Measurements from ENCODE around the gene AHNAK.

The AHNAK gene

DNA sequence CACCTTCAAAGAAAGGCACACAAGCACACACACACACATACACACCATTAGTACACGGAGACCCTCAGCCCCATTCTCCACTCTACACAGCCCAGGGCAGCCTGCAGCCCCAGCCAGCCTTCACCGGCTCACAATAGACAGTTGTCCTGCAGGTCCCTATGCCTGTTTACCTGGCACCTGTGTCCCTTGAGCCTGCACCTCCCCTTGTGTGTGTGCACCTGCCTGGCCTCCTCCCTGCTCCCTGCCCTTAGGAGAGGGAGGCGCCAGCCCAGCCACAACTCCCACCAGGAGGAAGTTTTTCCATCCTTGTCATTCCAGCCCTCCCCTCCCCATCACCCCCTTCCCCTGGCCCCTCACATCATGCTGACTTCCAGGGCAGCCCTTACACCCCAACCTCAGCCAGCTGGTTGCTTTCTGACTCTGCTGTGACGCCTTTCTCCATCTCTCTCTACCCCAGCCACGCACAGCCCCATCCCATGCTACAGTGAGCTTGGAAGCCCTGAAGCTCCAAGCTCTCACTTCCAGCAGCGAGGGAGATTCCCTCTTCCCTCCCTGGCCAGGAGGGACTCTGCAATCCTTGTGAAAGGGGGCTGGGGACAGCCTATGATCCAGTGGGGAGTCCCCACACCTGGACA, 4.4 kb downstream of the AHNAK start:
- no peaks in the 10 kb centered on the region for H3K9me3 ChIP-seq (ENCODE audit: control insufficient read depth, insufficient read depth, low read depth, low read length)
- CTCF ChIA-PET, result interaction anchor here (0.6 to 8.8 kb wide), 34 partner anchors 10 to 1628 kb away, joined by 3 to 188 read pairs (median 6); partner anchors contain the start of gene B3GAT3
- H3K36me3 ChIP-seq (ENCODE audit: control insufficient read depth in 2 of 2, insufficient read depth in 1 of 2, low read length in 2 of 2), result no peaks in the 10 kb centered on the region
- TF ChIP-seq ZNF624 (tag by site-specific recombination; IDR thresholded peaks at IDR 0.05) (no peak), ZNF747 (tag by site-specific recombination; IDR thresholded peaks at IDR 0.05) (no peak), ZNF510 (tag by site-specific recombination; IDR thresholded peaks at IDR 0.05; ENCODE audit: insufficient replicate concordance) (no peak), ZNF529 (tag by site-specific recombination; IDR thresholded peaks at IDR 0.05; ENCODE audit: insufficient replicate concordance) (no peak), ZEB2 (tag by site-specific recombination; IDR thresholded peaks at IDR 0.05) (no peak), ZNF701 (tag by site-specific recombination; IDR thresholded peaks at IDR 0.05) (no peak), OVOL3 (tag by site-specific recombination; IDR thresholded peaks at IDR 0.05) (no peak), ZNF571 (tag by site-specific recombination; IDR thresholded peaks at IDR 0.05) (no peak), ZNF121 (tag by site-specific recombination; IDR thresholded peaks at IDR 0.05) (no peak), ZNF626 (tag by site-specific recombination; IDR thresholded peaks at IDR 0.05) (no peak), ZNF114 (tag by site-specific recombination; IDR thresholded peaks at IDR 0.05) (no peak)
- TF ChIP-seq, protein P1, sequence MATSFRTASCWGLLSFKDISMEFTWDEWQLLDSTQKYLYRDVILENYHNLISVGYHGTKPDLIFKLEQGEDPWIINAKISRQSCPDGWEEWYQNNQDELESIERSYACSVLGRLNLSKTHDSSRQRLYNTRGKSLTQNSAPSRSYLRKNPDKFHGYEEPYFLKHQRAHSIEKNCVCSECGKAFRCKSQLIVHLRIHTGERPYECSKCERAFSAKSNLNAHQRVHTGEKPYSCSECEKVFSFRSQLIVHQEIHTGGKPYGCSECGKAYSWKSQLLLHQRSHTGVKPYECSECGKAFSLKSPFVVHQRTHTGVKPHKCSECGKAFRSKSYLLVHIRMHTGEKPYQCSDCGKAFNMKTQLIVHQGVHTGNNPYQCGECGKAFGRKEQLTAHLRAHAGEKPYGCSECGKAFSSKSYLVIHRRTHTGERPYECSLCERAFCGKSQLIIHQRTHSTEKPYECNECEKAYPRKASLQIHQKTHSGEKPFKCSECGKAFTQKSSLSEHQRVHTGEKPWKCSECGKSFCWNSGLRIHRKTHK (tag by site-specific recombination; IDR thresholded peaks at IDR 0.05), result no peak
- TF ChIP-seq, protein P2, sequence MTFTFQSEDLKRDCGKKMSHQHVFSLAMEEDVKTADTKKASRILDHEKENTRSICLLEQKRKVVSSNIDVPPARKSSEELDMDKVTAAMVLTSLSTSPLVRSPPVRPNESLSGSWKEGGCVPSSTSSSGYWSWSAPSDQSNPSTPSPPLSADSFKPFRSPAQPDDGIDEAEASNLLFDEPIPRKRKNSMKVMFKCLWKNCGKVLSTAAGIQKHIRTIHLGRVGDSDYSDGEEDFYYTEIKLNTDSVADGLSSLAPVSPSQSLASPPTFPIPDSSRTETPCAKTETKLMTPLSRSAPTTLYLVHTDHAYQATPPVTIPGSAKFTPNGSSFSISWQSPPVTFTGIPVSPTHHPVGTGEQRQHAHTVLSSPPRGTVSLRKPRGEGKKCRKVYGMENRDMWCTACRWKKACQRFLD (tag by site-specific recombination; IDR thresholded peaks at IDR 0.05), result no peak
- TF ChIP-seq, protein P3, sequence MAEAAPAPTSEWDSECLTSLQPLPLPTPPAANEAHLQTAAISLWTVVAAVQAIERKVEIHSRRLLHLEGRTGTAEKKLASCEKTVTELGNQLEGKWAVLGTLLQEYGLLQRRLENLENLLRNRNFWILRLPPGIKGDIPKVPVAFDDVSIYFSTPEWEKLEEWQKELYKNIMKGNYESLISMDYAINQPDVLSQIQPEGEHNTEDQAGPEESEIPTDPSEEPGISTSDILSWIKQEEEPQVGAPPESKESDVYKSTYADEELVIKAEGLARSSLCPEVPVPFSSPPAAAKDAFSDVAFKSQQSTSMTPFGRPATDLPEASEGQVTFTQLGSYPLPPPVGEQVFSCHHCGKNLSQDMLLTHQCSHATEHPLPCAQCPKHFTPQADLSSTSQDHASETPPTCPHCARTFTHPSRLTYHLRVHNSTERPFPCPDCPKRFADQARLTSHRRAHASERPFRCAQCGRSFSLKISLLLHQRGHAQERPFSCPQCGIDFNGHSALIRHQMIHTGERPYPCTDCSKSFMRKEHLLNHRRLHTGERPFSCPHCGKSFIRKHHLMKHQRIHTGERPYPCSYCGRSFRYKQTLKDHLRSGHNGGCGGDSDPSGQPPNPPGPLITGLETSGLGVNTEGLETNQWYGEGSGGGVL (tag by site-specific recombination; IDR thresholded peaks at IDR 0.05), result no peak
- TF ChIP-seq, protein P4, sequence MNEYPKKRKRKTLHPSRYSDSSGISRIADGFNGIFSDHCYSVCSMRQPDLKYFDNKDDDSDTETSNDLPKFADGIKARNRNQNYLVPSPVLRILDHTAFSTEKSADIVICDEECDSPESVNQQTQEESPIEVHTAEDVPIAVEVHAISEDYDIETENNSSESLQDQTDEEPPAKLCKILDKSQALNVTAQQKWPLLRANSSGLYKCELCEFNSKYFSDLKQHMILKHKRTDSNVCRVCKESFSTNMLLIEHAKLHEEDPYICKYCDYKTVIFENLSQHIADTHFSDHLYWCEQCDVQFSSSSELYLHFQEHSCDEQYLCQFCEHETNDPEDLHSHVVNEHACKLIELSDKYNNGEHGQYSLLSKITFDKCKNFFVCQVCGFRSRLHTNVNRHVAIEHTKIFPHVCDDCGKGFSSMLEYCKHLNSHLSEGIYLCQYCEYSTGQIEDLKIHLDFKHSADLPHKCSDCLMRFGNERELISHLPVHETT (tag by site-specific recombination; IDR thresholded peaks at IDR 0.05), result no peak
- TF ChIP-seq, protein P5, sequence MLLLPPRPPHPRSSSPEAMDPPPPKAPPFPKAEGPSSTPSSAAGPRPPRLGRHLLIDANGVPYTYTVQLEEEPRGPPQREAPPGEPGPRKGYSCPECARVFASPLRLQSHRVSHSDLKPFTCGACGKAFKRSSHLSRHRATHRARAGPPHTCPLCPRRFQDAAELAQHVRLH (tag by site-specific recombination; IDR thresholded peaks at IDR 0.05), result no peak
- TF ChIP-seq, protein P6, sequence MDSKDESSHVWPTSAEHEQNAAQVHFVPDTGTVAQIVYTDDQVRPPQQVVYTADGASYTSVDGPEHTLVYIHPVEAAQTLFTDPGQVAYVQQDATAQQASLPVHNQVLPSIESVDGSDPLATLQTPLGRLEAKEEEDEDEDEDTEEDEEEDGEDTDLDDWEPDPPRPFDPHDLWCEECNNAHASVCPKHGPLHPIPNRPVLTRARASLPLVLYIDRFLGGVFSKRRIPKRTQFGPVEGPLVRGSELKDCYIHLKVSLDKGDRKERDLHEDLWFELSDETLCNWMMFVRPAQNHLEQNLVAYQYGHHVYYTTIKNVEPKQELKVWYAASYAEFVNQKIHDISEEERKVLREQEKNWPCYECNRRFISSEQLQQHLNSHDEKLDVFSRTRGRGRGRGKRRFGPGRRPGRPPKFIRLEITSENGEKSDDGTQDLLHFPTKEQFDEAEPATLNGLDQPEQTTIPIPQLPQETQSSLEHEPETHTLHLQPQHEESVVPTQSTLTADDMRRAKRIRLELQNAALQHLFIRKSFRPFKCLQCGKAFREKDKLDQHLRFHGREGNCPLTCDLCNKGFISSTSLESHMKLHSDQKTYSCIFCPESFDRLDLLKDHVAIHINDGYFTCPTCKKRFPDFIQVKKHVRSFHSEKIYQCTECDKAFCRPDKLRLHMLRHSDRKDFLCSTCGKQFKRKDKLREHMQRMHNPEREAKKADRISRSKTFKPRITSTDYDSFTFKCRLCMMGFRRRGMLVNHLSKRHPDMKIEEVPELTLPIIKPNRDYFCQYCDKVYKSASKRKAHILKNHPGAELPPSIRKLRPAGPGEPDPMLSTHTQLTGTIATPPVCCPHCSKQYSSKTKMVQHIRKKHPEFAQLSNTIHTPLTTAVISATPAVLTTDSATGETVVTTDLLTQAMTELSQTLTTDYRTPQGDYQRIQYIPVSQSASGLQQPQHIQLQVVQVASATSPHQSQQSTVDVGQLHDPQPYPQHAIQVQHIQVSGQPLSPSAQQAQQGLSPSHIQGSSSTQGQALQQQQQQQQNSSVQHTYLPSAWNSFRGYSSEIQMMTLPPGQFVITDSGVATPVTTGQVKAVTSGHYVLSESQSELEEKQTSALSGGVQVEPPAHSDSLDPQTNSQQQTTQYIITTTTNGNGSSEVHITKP (tag by site-specific recombination; IDR thresholded peaks at IDR 0.05), result no peak
- TF ChIP-seq, protein P7, sequence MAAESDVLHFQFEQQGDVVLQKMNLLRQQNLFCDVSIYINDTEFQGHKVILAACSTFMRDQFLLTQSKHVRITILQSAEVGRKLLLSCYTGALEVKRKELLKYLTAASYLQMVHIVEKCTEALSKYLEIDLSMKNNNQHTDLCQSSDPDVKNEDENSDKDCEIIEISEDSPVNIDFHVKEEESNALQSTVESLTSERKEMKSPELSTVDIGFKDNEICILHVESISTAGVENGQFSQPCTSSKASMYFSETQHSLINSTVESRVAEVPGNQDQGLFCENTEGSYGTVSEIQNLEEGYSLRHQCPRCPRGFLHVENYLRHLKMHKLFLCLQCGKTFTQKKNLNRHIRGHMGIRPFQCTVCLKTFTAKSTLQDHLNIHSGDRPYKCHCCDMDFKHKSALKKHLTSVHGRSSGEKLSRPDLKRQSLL (tag by site-specific recombination; IDR thresholded peaks at IDR 0.05), result no peak
- TF ChIP-seq, protein P8, sequence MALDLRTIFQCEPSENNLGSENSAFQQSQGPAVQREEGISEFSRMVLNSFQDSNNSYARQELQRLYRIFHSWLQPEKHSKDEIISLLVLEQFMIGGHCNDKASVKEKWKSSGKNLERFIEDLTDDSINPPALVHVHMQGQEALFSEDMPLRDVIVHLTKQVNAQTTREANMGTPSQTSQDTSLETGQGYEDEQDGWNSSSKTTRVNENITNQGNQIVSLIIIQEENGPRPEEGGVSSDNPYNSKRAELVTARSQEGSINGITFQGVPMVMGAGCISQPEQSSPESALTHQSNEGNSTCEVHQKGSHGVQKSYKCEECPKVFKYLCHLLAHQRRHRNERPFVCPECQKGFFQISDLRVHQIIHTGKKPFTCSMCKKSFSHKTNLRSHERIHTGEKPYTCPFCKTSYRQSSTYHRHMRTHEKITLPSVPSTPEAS (tag by site-specific recombination; IDR thresholded peaks at IDR 0.05), result no peak
- no peak overlapping the region for H3K27ac ChIP-seq (ENCODE audit: extremely low read depth, low read depth, low read length)
- POLR2A ChIA-PET, result interaction anchor here (0.6 to 2.8 kb wide), 12 partner anchors 11 to 299 kb away, joined by 3 to 18 read pairs (median 6); partner anchors contain the start of genes C11orf98, CSKMT, EEF1G and INTS5
- peaks cover 7% of the 10 kb centered on the region for H3K4me1 ChIP-seq (ENCODE audit: control insufficient read depth, insufficient read depth, low read length)
- H3K4me3 ChIP-seq (ENCODE audit: low read depth, low read length), result no peak overlapping the region

Measured in HEK293 (cell line).